ENCODE measurements around the gene SPHK1.

DNA sequence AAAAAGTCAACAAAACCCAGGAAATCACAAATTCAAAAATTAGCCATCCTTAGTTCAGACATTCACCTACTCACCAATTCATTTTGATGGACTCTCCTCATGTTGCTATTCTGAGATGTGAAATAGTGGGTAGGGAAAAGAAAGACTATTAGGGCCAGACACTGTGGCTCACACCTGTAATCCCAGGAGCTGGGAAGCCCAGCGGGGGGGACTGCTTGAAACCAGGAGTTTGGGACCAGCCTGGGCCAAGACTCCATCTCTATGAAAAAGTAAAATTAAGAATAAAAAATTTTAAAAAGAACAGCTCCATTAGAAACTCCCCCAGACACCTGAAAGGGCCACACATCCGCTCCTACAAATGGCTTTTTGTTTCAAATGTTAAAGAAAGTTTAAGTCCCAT, 47.1 kb downstream of the SPHK1 start:
- TF ChIP-seq, protein P1, sequence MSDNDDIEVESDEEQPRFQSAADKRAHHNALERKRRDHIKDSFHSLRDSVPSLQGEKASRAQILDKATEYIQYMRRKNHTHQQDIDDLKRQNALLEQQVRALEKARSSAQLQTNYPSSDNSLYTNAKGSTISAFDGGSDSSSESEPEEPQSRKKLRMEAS (IDR thresholded peaks at IDR 0.05): no peak
- TF ChIP-seq TAF1 (IDR thresholded peaks at IDR 0.05; ENCODE audit: low read depth) (no peak), RAD21 (IDR thresholded peaks at IDR 0.05; ENCODE audit: low read depth) (no peak), YY1 (IDR thresholded peaks at IDR 0.05; ENCODE audit: low read depth) (no peak), TEAD4 (IDR thresholded peaks at IDR 0.05) (no peak), FOXM1 (IDR thresholded peaks at IDR 0.05; ENCODE audit: borderline replicate concordance, low read depth) (no peak), CREB1 (IDR thresholded peaks at IDR 0.05; ENCODE audit: low read depth) (no peak), EP300 (IDR thresholded peaks at IDR 0.05; ENCODE audit: borderline replicate concordance) (no peak)

Measured in Ishikawa (cell line).